Measurements from ENCODE around the gene UBXN4.
A peak's percentile ranks its signal among the peaks of the same experiment; 100 is the strongest.
"Not testable (repeated sequence)": the region's sequence is repeated elsewhere in the genome, so short reads cannot be mapped to it uniquely, and the experiment has no call there.

UBXN4 gene

DNA sequence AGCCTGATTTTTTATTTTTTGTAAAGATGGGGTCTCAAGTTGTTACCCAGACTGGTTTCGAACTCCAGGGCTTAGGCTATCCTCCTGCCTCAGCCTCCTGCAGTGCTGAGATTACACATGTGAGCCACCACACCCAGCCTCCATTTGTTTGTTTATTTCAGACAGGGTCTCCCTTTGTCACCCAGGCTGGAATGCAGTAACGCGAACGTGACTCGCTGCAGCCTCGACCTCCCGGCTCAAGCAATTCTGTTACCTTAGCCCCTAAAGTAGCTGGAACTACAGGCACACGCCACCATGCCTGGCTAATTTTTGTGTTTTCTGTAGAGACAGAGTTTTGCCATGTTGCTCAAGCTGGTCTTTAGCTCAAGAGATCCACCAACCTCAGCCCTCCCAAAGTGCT, 27.2 kb downstream of the UBXN4 start:
- DNase-seq (ENCODE audit: low spot score): no peak

DNA sequence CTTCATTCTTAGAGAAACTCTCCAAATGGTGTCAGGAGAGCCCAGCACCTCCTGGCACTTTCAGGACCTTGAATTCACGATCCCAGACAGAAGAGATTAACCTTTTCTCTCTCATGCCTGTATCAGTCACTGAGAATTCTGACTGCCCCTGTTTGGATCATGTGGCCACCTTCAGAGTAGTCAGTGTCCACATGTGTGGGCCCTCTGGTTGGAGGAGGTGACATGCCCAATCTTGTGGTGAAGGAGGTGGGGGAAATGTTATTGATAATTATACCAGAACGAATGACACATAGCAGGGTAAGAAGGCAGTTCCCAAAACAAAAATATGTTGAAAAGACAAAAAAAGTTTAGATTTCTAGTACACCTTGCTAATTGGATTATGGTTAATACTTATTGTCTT, 31.7 kb downstream of the UBXN4 start:
- no peak for DNase-seq (ENCODE audit: low spot score)

DNA sequence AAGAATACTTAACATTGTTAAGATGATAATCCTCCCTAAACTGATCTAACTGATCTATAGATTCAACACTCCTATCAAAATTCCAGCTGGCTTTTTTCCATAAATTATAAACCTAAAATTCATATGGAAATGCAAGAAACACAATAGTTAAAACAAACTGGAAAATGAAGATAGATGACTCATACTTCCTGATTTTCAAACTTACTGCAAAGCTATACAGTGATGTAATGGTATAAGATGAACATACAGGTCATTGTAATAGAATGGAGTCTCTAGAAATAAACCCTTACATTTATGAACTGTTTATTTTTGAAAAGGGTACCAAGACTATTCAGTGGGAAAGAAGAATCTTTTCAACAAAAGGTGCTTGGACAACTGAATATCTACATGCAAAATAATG, 32.3 kb downstream of the UBXN4 start:
- DNase-seq (ENCODE audit: low spot score): peak; percentile 34

DNA sequence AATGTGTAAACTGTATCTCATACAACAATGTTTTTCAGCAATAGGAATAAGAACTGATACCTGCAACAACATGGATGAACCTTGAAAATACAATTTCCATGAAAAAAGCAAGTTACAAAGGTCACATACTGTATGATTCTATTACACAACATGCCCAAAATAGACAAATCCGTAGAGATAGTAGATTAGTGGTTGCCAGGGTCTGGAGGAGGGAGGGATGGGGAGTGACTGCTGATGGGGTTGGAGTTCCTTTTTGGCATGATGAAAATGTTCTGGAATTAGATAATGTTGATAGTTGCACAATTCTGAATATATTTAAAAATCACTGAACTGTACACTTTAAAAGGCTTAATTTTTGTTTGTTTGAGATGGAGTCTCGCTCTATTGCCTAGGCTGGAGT, 33.8 kb downstream of the UBXN4 start:
- DNase-seq (ENCODE audit: low spot score): no peak

DNA sequence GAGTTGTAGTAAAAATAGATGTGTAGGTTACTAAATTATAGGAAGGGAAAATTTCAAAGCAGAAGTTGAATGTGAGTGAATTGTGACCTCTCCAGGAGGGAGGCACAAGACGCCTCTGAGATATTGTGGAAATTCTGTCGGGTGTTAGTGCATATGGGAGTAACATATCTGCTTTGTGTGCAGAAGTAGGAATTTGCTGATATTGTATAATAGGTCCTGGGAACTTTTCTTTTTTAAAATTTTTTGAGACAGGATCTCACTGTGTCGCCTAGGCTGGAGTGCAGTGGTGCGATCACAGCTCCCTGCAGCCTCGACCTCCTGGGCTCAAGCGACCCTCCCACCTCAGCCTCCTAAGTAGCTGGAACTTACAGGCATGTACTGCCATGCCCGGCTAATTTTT, 34.7 kb downstream of the UBXN4 start:
- no peak for DNase-seq (ENCODE audit: low spot score)

DNA sequence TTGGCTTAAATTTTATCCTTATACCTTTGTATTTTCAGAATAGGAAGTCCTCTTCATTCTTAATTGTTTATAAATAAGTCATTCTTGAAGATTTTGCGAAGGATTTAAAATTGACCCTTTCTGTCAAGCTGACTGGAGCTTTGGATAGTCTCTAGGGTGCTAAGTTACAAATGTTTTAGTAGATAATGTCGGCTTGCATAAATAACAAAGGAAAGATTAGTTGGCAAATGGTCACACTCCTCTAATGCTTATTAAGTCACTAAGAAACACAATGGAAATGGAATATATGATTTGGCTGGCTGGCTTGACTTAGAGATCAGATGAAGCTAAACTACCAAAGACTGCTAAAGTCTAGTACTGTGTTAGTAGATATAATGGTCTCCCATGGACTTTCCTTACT, 40.6 kb downstream of the UBXN4 start:
- no peak for DNase-seq (ENCODE audit: low spot score)

DNA sequence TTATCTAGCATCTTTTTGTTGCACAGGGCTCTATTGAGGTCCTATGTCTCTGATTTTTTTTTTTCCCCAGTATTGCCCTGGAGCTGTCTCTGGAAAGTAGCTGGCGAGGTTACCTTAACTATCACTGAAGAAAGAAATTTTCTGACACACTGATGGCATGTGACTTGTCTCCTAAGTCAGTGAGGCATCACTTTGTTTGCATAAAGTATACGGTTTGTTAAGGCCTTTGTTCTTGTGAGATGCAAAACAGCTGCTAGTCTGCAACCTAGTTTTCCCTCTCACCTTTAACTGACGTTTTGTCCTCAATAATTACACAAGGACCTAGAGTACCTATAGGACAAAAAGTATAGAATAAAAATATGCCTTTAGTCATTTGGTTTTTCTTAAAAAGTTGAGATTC, 41.8 kb downstream of the UBXN4 start:
- DNase-seq (ENCODE audit: low spot score): no peak

DNA sequence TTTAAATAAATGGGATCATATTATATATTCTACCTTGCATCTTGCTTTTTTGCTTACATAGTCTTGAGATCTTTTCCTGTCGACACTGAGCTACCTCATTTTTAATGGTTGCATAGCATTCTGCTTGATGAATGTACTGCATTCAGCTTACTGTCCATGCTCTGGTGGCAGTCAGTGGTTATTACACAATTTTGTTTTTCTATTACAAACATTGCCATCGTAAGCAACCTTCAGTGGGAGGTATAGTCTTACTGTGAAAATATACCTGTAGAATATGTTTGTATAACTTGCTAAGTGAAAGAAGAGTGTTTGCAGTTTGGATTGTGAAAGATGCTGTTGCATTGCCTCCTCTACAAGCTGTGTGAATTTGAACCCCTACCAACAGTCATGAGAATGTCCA, 43.4 kb downstream of the UBXN4 start:
- DNase-seq (ENCODE audit: low spot score): no peak

DNA sequence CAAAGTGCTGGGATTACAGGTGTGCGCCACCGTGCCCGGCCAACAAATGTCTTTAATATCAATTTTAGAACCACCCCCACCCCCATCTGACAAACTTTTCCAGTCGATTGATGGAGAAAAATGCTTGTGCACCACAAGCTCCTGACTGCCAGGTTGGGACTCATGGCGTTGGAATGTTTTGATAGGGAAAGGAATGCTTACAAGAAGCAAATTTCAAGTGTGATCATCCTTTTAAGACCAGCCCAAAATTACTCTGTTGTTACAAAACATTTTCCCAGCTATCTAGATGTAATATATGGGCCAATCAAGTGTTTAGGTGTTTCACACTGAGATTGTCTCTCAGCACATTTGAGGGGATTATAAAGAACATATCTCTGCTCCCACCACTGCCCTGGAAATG, 45.2 kb downstream of the UBXN4 start:
- peak; percentile 76 for DNase-seq (ENCODE audit: low spot score)

DNA sequence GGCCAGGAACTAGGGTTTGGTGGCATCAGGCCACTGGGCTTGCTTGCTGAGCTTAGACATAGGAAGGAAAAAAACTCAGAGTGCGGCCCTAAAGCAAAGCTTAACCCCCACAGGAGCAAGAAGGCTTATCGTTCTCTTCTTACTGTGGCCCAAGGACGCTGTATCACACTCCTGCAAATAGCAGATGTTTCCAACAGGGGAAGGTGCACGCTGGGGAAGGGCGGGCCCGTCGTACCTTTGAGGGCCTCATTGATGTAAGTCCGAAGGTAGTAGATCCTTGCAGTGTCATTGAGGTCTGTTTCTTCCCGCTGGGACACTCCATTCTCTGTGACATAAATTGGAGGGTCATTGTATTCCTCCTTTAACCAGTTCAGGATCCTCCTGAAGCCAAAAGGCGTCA, 48.8 kb downstream of the UBXN4 start:
- no peak for DNase-seq (ENCODE audit: low spot score)

DNA sequence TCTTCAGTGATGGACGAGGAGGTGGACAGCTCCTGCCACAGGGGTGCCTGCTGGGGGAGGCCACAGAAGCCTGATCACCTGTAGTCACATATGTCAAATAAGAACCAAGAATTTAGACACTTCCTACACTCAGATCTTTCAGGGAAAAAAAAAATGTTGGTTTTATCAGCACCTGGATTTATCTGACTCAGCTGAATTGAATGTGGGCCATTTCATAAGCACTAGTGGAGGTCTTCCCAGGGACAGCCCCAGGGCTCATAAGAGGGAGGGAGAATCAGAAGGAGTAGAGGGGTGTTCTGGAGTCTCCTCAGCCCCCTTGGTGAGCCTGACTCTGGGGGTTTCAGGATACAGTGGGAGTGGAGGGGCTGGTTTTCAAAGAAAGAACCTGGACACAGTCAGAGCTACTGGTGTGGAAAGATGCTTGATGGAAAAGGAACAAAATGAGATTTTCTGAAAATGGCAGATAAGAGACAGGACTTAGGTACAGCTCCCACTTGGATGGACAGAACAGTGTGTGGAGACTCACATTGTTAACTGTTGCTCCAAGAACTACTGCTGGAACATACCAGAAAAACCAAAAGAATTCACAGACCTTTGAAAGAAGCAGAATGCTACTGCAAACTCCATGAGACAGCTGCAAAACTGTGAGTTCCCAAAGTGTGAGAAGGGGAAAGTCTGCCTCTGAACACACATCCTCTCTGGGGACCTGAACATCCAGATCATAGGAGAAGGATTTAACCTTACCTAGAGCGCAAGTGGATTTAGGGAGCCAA, 49.9 kb downstream of the UBXN4 start:
- DNase-seq (ENCODE audit: low spot score): no peak

DNA sequence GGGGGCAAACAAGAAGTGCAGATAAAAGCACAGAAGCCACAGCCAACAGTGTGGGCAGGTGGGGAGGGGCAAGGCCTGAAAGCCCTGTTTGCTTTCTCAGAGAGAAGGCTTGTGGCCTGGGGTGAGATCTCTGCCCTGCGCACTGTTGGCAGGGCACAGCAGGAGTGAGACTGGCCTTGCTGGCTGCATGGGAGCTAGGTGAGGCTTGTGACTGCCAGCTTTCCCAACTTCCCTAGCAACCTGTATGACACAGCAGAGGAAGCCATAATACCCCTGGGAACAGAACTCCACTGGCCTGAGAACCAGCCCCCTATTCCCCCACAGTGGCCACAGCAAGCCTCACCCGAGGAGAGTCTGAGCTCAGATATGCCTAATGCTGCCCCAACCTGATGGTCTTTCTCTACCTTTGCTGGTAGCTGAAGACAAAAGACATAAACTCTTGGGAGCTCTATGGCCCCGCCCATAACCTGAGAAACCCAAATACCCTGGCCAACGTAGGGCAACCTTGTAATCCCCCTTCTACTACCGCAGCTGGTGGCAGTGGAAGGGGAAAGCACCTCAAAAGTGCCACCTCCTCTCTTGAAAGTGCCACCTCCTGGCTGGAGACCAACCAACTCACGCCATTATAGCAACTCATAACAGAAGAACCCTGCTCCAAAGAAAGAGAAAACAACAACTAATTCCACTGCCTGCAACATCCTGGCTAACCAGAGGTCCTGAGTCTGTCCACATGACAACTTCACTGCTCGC, 50.9 kb downstream of the UBXN4 start:
- no peak for DNase-seq (ENCODE audit: low spot score)

DNA sequence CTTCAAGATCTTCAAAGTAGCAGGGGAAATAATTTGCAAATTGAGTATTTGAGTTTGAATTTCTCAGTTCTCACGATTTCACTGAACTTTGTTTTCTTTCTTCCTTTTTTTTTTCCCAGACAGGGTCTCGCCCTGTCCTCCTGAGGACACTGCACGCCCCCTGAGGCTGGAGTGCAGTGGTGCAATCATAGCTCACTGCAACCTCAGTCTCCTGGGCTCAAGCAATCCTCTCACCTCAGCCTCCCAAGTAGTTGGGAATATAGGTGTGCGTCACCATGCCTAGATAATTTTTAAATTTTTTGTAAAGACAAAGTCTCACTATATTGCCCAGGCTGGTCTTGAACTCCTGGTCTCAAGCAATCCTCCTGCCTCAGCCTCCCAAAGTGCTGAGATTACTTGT, 54.0 kb downstream of the UBXN4 start:
- DNase-seq (ENCODE audit: low spot score): not testable (repeated sequence)

DNA sequence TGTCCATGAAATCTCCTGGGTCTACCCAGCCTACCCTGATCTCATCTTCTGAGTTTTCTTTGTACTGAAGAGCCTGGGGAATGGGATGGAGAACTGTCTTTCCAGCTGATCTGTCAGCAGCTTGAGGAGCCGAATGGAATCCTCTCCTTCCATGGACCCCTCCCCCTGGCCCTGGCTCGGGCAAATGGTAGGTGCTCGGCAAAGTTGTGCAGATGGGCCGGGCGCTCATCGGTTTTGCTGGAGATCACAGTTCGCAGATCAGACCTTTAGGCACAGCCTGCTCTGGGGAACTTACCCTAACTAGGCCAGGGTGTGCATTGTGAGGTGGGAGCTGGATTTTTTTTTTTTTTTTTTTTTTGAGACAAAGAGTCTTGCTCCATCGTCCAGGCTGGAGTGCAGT, 55.0 kb downstream of the UBXN4 start:
- no peak for DNase-seq (ENCODE audit: low spot score)

DNA sequence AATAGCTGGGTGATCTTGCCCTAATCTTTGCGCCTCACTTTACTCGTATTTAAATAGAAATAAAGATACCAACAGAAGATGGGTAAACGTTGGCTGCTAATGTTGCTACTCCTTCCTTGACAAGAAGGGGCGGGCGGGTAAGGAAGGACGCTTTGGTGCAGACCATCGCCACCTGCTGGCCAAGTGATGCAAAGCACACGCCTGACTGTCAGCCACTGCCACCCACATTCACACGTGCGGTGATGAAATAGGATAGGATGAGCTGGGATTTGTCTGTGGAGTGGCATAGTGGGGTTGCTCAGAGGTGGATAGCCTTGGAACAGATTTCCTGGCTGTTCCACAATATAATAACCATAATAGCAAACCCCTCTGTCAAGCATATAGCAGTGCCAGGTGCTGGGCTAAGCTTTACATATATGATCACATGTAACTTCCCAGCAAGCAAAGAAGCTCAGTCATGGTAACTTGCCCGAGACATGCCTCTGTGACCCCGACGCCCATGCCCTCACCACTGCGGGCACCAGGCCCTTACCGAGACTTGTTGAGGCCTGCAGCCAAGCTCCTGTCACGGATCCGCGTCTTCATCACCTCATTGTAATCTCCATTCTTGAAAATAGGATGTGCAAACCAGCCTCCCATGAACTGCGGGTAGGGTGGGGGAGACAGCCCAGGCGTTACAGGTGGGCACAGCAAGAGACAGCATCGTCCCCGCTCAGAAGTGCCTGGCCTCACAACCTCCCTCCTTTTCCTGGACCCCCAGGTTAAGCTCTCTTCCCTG, 56.0 kb downstream of the UBXN4 start:
- DNase-seq (ENCODE audit: low spot score): peak; percentile 86

DNA sequence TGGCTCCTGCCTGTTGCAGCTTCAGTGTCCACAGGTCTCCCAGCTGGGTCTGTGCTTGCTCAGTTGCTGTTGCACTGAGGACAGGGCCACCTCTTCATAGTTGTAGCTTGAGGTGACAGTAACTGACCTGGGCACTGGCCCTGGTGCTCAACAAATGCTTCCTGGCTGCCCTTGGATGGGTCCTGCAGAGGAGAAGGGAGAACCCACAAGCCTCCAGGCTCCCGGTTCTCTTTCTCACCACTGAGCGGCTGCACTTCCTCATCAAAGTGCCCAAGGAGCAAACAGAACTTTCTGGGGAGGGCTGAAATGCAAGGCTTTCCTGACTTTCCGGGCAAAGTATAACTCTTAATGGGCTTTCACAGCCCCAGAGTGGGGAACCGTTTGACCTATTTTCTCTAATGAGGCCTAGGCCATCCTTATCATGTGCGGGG, 56.6 kb downstream of the UBXN4 start:
- no peak for DNase-seq (ENCODE audit: low spot score)

DNA sequence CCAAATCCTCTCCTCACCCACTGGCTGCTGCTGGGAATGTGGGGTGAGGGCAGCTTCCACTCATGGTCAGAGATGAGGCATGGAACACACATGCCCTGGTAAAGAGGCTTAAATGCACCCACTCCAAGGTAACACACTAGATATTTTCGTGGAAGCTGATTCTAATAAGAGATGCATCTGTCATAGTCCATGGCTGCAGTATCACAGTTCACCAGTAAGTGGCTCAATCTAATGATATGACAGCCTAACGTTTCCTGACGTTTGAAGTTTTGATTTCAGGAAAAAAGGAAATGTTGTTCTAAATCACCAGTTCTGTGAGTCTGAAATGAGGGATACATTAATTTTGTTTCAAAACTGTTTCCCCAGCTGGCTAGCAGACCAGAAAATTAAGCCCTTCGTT, 57.1 kb downstream of the UBXN4 start:
- DNase-seq (ENCODE audit: low spot score): peak; percentile 34

DNA sequence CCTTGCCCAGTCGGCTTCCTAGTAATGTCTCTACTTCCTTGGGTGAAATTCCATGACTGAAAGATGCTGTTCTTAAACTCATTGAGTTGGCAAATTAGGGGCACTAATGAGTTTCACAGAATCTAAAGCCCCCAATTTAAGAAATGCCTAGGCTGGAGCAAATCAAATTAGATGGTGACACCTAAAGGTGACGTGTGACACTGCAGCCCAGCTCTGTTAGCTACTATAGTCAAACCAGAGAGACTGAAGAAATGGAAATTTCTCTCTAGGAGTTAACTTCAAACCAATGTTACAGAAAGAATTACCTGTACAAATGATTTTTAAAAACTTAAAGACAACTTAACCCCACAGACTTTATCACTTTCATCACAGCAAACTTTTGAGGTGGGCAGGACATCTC, 58.1 kb downstream of the UBXN4 start:
- no peak for DNase-seq (ENCODE audit: low spot score)

DNA sequence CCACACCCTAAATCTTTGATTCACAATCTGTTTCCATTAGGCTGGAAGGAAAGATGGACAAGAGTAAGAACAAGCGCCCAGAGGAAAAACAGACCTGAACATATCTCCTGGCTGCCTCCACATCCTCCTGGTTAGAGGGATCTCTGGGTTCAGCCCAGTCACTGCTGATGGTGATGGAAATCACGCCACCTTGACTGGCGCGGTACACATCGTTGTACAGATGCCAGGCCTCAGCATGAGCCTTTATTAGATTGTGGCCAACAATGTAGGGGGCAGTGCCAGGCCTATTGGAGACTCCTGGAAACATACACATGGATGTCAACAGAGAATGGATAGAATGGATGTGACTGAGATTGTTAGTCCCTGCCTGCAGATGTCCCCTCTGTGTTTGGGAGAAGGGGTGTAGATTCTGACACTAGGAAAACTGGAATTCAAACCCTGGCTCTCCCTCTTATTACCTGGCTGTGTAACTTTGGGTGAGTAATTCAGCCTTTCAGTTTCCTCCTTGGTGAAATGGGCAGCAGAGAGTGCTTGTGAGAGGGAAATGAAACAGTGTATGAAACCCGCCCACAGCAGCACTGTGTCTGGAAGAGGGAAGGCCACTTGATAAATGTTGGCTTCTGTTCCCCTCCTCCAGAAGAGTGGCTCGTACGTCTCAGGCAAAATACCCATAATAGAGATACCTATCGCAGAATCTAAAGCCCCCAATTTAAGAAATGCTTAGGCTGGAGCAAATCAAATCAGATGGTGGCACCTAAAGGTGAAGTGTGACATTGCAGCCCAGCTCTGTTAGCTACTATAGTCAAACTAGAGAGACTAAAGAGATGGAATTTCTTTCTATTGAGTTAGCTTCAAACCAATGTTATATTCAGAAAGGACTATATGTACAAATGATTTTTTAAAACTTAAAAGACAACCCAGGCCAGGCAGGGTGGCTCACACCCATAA, 59.1 kb downstream of the UBXN4 start:
- no peak for DNase-seq (ENCODE audit: low spot score)

DNA sequence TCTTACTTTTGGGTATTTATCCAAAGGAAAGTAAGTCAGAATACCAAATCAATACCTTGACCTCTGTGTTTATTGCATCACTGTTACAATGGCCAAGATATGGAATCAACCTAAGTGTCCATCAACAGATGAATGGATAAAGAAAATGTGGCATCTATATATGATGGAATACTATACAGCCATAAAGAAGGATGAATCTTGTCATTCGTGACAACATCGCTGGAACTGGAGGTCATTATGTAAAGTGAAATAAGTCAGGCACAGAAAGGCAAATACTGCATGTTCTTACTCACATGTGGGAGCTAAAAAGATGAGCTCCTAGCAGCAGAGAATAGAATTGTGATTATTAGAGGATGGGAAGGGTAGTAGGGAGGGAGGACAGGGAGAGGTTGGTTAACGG, 60.7 kb downstream of the UBXN4 start:
- no peak for DNase-seq (ENCODE audit: low spot score)

DNA sequence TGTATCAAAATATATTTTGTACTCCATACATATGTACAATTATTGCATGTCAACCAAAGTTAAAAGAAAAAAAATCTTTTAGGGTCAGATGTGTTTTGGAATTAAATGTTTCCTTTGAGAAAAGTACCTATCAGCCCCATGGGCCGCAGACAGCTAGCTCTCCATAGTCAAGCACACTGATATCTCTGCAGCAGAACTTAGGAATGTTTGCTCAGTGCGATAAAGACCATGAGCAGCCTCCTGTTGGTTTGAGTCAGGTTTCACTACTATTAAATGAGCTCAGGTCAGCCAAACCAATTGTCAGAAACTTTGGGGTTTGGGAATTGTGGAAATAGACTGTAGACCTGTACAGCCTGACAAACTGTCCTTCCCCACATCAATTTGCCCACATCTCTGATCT, 61.6 kb downstream of the UBXN4 start:
- DNase-seq (ENCODE audit: low spot score): no peak

DNA sequence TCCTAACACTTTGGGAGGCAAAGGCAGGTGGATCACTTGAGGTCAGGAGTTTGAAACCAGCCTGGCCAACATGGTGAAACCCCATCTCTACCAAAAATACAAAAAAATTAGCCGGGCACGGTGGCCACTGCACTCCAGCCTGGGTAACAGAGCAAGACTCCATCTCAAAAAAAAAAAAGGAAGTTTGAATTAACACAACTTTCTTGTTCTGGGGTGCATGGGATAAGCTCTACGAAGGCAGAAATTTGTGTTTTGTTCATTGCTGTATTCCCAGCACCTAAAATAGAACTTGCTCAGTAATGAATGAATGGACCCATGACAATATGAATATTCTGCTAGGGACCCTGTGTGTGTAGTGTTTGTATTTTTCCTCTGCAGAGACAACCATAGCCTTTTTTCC, 66.2 kb downstream of the UBXN4 start:
- DNase-seq (ENCODE audit: low spot score): not testable (repeated sequence)

Data from hepatic stellate cell (primary cell).